Type B pancreatic cell (in vitro differentiated cells): ENCODE measurements around the gene FAM20B. TPM values are rescaled to one million over a fixed set of nuclear protein-coding genes. Genes with fewer than 3 reads are reported as not detected.
"Not testable (repeated sequence)": the region's sequence is repeated elsewhere in the genome, so short reads cannot be mapped to it uniquely, and the experiment has no call there.

Source experiments
- DNase-seq: peaks from one replicate; pipeline ENCODE4 v3.0.0; 2021; ENCODE audit warnings: mixed read lengths; ENCODE audit not compliant: unreplicated experiment; ENCODE audit errors: extremely low spot score
- H3K27ac Mint-ChIP-seq: 2 replicates; pipeline ENCODE4 v1.8.0; 2021; ENCODE audit warnings: mild to moderate bottlenecking, mixed read lengths
- H3K27me3 Mint-ChIP-seq: 2 replicates; pipeline ENCODE4 v1.8.0; 2021; ENCODE audit warnings: mixed read lengths
- H3K36me3 Mint-ChIP-seq: 2 replicates; pipeline ENCODE4 v1.8.0; 2021; ENCODE audit warnings: mixed read lengths
- H3K4me1 Mint-ChIP-seq: one replicate; pipeline ENCODE4 v1.8.0; 2021; ENCODE audit warnings: mixed read lengths; ENCODE audit not compliant: unreplicated experiment
- H3K4me3 Mint-ChIP-seq: 2 replicates; pipeline ENCODE4 v1.8.0; 2021; ENCODE audit warnings: mild to moderate bottlenecking, mixed read lengths
- H3K9me3 Mint-ChIP-seq: 2 replicates; pipeline ENCODE4 v1.8.0; 2021; ENCODE audit warnings: mixed read lengths
- CTCF ChIP-seq: fragments of 200-600 bp; sonication (generic); conservative IDR thresholded peaks from 2 replicates; pipeline ENCODE4 v1.5.0; 2021; ENCODE audit warnings: antibody characterized with exemption, mild to moderate bottlenecking
- long read RNA-seq: library from polyadenylated mRNA; unstranded; transcript quantifications from one replicate; pipeline ENCODE4 v2.0.0, GENCODE V29; 2020
- total RNA-seq: library from RNA; stranded (reverse); gene quantifications from 2 replicates; pipeline ENCODE4 v1.2.1, GENCODE V29; 2021; ENCODE audit warnings: low replicate concordance

Gene FAM20B
- 40.1 and 41.0 TPM in 2 replicates for total RNA-seq
- long read RNA-seq, full-length matches to known transcripts: 1 of 9 reads
- long read RNA-seq, partial matches to known transcripts: 0 of 9 reads
- long read RNA-seq, other reads (novel, unspliced or antisense): 8 of 9 reads

DNA sequence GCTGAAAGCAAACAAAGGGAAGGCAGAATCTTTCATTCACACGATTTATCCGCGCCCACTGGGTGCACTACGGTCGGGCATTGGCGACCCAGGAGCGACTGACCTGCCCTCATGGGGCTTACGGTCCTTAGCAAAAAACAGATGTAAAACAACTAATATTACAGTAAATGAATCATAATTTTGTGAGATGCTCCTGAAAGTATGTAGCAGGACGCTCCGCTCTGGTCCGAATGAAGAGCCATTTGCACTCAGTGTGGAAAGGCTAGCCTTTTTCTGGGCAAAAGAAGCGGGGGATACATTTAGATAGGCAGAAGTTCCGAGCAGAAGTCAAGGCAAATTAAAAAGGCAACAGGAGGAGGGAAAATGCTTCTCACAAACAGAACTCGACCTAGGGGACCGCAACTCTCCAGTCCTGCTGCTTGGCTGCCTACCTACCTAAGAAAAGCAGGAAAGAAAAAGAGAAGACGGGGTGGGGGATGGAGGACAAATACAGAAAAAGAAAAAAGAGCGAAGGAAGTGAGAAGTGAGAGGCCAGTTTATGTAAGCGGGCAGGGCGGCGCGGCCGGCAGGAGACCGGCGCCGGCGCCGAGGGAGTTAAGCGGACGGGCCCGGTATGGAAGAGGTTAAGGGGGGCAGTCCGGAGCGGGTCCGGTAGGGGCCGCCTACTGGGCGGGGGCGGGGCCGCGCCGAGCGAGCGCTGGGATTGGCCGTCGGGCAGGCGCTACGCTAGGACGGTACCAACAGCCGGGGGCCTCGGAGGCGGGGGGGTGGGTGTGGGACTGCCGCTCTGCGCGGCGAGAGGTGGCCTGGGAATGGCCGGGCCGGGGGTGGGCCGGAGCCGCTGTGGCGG is at the start of gene FAM20B:
FAM20B (plus strand) TSS at position 770 of the 850 bp plus-strand sequence. CDS start 17,954 bp downstream, outside the sequence.
- H3K27ac Mint-ChIP-seq: peak within 1 kb of the TSS; percentile 91
- peaks cover 51% of the 10 kb centered on the region for H3K4me1 Mint-ChIP-seq
- H3K4me3 Mint-ChIP-seq: peak within 1 kb of the TSS; percentile 94
- no peaks in the 10 kb centered on the region for H3K36me3 Mint-ChIP-seq
- no peaks in the 10 kb centered on the region for H3K9me3 Mint-ChIP-seq
- peaks cover 3% of the 10 kb centered on the region for H3K27me3 Mint-ChIP-seq
- TF ChIP-seq CTCF: peak; percentile 40
- peak; percentile 94 for DNase-seq

DNA sequence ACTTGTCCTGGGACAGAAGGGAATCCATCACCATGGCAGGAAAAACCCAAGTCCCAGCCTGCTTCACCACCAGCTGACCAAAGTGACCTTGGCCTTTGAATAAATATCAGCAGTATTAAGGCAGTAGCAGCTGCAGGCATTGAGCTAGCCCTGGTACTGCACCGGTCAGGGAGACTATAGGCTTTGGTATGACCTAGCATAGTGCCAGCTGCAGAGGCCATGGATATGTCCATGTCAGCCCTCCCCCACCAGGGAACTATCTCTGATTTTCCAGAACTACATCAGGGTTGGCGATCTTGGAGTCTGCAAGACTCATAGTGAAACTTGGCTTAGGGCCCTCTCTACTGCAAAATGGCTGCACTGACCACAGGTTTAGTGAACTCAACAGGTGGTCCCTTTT is 49.2 kb upstream of the FAM20B start:
- H3K27ac Mint-ChIP-seq: no peak overlapping the region
- no peak for DNase-seq
- H3K27me3 Mint-ChIP-seq: no peaks in the 10 kb centered on the region
- peaks cover 3% of the 10 kb centered on the region for H3K36me3 Mint-ChIP-seq
- peaks cover 26% of the 10 kb centered on the region for H3K4me1 Mint-ChIP-seq
- no peak for TF ChIP-seq CTCF
- H3K9me3 Mint-ChIP-seq: peaks cover 15% of the 10 kb centered on the region
- no peak overlapping the region for H3K4me3 Mint-ChIP-seq

- TF ChIP-seq CTCF: no peak
- no peak for DNase-seq
- H3K4me3 Mint-ChIP-seq: no peak overlapping the region
- H3K27me3 Mint-ChIP-seq: no peaks in the 10 kb centered on the region
- no peak overlapping the region for H3K27ac Mint-ChIP-seq
- no peaks in the 10 kb centered on the region for H3K4me1 Mint-ChIP-seq
- H3K9me3 Mint-ChIP-seq: peaks cover 7% of the 10 kb centered on the region
- no peaks in the 10 kb centered on the region for H3K36me3 Mint-ChIP-seq
These were observed 39.5 kb upstream of the FAM20B start for GRCh38 chr1:178986204-178986603.

DNA sequence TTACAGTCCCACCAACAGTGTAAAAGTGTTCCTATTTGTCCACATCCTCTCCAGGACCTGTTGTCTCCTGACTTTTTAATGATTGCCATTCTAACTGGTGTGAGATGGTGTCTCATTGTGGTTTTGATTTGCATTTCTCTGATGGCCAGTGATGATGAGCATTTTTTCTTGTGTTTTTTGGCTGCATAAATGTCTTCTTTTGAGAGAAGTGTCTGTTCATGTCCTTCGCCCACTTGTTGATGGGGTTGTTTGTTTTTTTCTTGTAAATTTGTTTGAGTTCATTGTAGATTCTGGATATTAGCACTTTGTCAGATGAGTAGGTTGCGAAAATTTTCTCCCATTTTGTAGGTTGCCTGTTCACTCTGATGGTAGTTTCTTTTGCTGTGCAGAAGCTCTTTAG is 37.5 kb upstream of the FAM20B start:
- not testable (repeated sequence) for H3K4me3 Mint-ChIP-seq, H3K27ac Mint-ChIP-seq, H3K9me3 Mint-ChIP-seq, DNase-seq, H3K4me1 Mint-ChIP-seq, H3K36me3 Mint-ChIP-seq, H3K27me3 Mint-ChIP-seq

DNA sequence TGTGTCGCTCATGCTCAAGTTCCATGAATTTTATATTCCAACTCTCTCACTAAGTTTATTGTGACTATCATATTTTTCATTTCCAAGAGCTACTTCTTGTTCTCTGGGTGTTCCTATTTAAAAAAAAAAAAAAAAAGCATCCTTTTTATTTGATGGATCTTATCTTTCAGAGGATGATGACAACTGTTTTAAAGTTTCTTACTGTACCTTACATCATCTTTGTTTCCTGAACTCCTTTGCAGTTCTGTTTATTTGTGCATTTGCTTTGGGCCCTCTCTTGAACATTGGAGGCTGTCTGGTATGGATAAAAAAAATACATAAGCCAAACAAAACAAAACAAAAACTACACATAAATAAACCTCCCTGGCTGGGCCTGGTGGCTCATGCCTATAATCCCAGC is 32.1 kb upstream of the FAM20B start:
- Mint-ChIP-seq H3K4me3 (no peak overlapping the region), H3K36me3 (no peaks in the 10 kb centered on the region), H3K27me3 (no peaks in the 10 kb centered on the region), H3K9me3 (no peaks in the 10 kb centered on the region), H3K27ac (no peak overlapping the region), H3K4me1 (no peaks in the 10 kb centered on the region)
- no peak for DNase-seq
- TF ChIP-seq CTCF: no peak

GRCh38 chr1:178997428-178997827 is 28.3 kb upstream of the FAM20B start:
- no peaks in the 10 kb centered on the region for H3K27me3 Mint-ChIP-seq
- H3K27ac Mint-ChIP-seq: no peak overlapping the region
- no peaks in the 10 kb centered on the region for H3K9me3 Mint-ChIP-seq
- no peak for TF ChIP-seq CTCF
- H3K4me1 Mint-ChIP-seq: peaks cover 13% of the 10 kb centered on the region
- DNase-seq: no peak
- H3K4me3 Mint-ChIP-seq: no peak overlapping the region
- H3K36me3 Mint-ChIP-seq: no peaks in the 10 kb centered on the region
